Liver (tissue), 9 donors: ENCODE data around the gene SLC44A1. TPM values are rescaled to one million over a fixed set of nuclear protein-coding genes. Genes with fewer than 3 reads are reported as not detected.

ENCODE experiments used
- DNase-seq: peaks from one replicate; pipeline ENCODE4 v3.0.0-alpha.2; 2017; ENCODE audit warnings: low spot score
- H3K27ac ChIP-seq, 2 donors: one replicate each; pipeline ENCODE4 v1.7.0; 2013; ENCODE audit warnings: inconsistent platforms in 2 of 2, low read length in 2 of 2, control low read depth in 1 of 2, low read depth in 1 of 2, mild to moderate bottlenecking in 1 of 2
- H3K27me3 ChIP-seq, 4 donors: one replicate each; pipeline versions ENCODE4 v1.6.1 to v1.7.0; 2013; ENCODE audit warnings: low read length in 3 of 4, inconsistent platforms in 1 of 4, mild to moderate bottlenecking in 1 of 4, moderate library complexity in 1 of 4; ENCODE audit not compliant: control insufficient read depth in 4 of 4, insufficient read depth in 4 of 4
- H3K36me3 ChIP-seq, 4 donors: one replicate each; pipeline versions ENCODE4 v1.6.1 to v1.7.0; 2013; ENCODE audit warnings: low read length in 3 of 4, mild to moderate bottlenecking in 3 of 4, low read depth in 1 of 4, moderate library complexity in 1 of 4; ENCODE audit not compliant: control insufficient read depth in 4 of 4, insufficient read depth in 3 of 4
- H3K4me1 ChIP-seq, 4 donors: one replicate each; pipeline versions ENCODE4 v1.6.1 to v1.7.0; 2013; ENCODE audit warnings: low read length in 3 of 4, mild to moderate bottlenecking in 3 of 4, moderate library complexity in 1 of 4; ENCODE audit not compliant: control insufficient read depth in 4 of 4, insufficient read depth in 4 of 4
- H3K4me3 ChIP-seq, 3 donors: one replicate each; pipeline versions ENCODE4 v1.6.1 to v1.7.0; 2013; ENCODE audit warnings: low read length in 3 of 3, control low read depth in 1 of 3, low read depth in 1 of 3, mild to moderate bottlenecking in 1 of 3
- H3K9ac ChIP-seq, 2 donors: one replicate each; pipeline ENCODE4 v1.7.0; 2013; ENCODE audit warnings: low read length in 2 of 2, mild to moderate bottlenecking in 2 of 2, moderate library complexity in 2 of 2, control low read depth in 1 of 2, low read depth in 1 of 2
- H3K9me3 ChIP-seq, 4 donors: one replicate each; pipeline versions ENCODE4 v1.6.1 to v1.7.0; 2013; ENCODE audit warnings: low read length in 3 of 4; ENCODE audit not compliant: control insufficient read depth in 4 of 4
- EGR1 ChIP-seq, 2 donors: IDR thresholded peaks; 2 replicates each; pipeline ENCODE4 v1.6.1; 2016 to 2018; ENCODE audit warnings: antibody characterized with exemption in 2 of 2, low read depth in 2 of 2
- FOXA2 ChIP-seq: IDR thresholded peaks from 2 replicates; pipeline ENCODE4 v1.6.1; 2016; ENCODE audit warnings: antibody characterized with exemption
- HNF4A ChIP-seq, 2 donors: conservative IDR thresholded peaks; 2 replicates each; pipeline ENCODE4 v1.6.1; 2016; ENCODE audit warnings: antibody characterized with exemption in 2 of 2, mild to moderate bottlenecking in 2 of 2
- JUND ChIP-seq, 2 donors: IDR thresholded peaks; 2 replicates each; pipeline ENCODE4 v1.6.1; 2016; ENCODE audit warnings: antibody characterized with exemption in 2 of 2
- NR2F2 ChIP-seq: IDR thresholded peaks from 2 replicates; pipeline ENCODE4 v1.6.1; 2016; ENCODE audit warnings: antibody characterized with exemption
- RAD21 ChIP-seq, 2 donors: IDR thresholded peaks; 2 replicates each; pipeline ENCODE4 v1.6.1; 2016; ENCODE audit warnings: antibody characterized with exemption in 2 of 2, mild to moderate bottlenecking in 2 of 2
- REST ChIP-seq: IDR thresholded peaks from 2 replicates; pipeline ENCODE4 v1.6.1; 2016; ENCODE audit warnings: antibody characterized with exemption, mild to moderate bottlenecking
- RXRA ChIP-seq, 2 donors: IDR thresholded peaks; 2 replicates each; pipeline ENCODE4 v1.6.1; 2017 to 2018; ENCODE audit warnings: antibody characterized with exemption in 2 of 2, mild to moderate bottlenecking in 1 of 2
- YY1 ChIP-seq: IDR thresholded peaks from 2 replicates; pipeline ENCODE4 v1.6.1; 2016; ENCODE audit warnings: antibody characterized with exemption, mild to moderate bottlenecking
- WGBS: extraction: QIAGEN DNeasy Blood & Tissue Kit; methylation state at CpG from one replicate; pipeline ENCODE4 v1.1.7; 2013; 5-methylcytosine and 5-hydroxymethylcytosine counted together
- polyA plus RNA-seq, 2 donors: library from polyadenylated mRNA; stranded (reverse) in 1 of 2; unstranded in 1 of 2; fragments of 200-250 nt in 1 of 2; fragments of >200 nt in 1 of 2; fragmentation: Nextera tagmentation in 1 of 2; extraction: Ambion mirVana in 1 of 2; gene quantifications; one replicate each; pipeline versions ENCODE4 v1.2.1 to v1.2.3, GENCODE V29; 2013 to 2015
- total RNA-seq, 2 donors: library from RNA; depleted of rRNA; stranded (reverse); fragments of >200 nt; gene quantifications; one replicate each; pipeline ENCODE4 v1.2.3, GENCODE V29; 2014
- TF ChIP-seq, protein P1 (sequence below): fragments of 150-350 bp; IDR thresholded peaks from 2 replicates; pipeline ENCODE4 v1.5.1; 2017; ENCODE audit warnings: improper control_type of control experiment, low read depth, low read length; ENCODE audit not compliant: missing input control
- donor health status: healthy.
- donor health status: healthy.
- donor health status: healthy.
- donor health status: healthy.
- donor health status: healthy.

Gene SLC44A1
- total and polyA plus RNA-seq, 4 donors: 18.1 to 73.1 (median 53.1) TPM

GRCh38 chr9:105406369-105406768 is 161.9 kb downstream of the SLC44A1 start:
- TF ChIP-seq JUND (IDR thresholded peaks at IDR 0.05) (no peak), EGR1 (IDR thresholded peaks at IDR 0.05; ENCODE audit: low read depth in 2 of 2) (no peak), FOXA2 (no peak)
- TF ChIP-seq, protein P1, sequence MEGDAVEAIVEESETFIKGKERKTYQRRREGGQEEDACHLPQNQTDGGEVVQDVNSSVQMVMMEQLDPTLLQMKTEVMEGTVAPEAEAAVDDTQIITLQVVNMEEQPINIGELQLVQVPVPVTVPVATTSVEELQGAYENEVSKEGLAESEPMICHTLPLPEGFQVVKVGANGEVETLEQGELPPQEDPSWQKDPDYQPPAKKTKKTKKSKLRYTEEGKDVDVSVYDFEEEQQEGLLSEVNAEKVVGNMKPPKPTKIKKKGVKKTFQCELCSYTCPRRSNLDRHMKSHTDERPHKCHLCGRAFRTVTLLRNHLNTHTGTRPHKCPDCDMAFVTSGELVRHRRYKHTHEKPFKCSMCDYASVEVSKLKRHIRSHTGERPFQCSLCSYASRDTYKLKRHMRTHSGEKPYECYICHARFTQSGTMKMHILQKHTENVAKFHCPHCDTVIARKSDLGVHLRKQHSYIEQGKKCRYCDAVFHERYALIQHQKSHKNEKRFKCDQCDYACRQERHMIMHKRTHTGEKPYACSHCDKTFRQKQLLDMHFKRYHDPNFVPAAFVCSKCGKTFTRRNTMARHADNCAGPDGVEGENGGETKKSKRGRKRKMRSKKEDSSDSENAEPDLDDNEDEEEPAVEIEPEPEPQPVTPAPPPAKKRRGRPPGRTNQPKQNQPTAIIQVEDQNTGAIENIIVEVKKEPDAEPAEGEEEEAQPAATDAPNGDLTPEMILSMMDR: no peak
- DNase-seq: no peak
- Histone ChIP-seq H3K4me3 (no peak overlapping the region), H3K27me3 (no peaks in the 10 kb centered on the region), H3K36me3 (peaks cover 0 to 2% (median 0%) of the 10 kb centered on the region in 4 donors), H3K27ac (no peak overlapping the region), H3K9me3 (peaks cover 0 to 2% (median 0%) of the 10 kb centered on the region in 4 donors), H3K4me1 (no peaks in the 10 kb centered on the region), H3K9ac (no peak overlapping the region)
- 97% methylated on average over 6 of the region's 6 CpGs for WGBS

DNA sequence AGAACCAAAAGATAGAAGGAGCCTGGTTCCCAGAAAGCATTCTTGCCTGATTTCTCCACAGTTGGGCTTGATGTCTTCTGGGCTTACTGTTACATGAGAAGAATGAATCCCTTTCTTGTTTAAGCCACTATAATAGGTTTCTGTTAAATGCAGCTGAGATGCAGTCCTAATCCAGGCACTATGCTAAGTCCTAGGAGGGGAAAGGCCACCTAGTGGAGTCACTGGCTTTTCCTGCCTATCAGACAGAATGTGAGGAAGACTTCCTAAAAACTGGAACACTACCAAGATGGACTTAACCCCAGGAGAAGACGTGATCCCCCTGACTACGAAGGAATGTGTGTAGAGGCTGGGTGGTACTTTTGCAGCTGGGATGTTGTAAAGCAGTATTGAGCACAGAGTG is 169.1 kb downstream of the SLC44A1 start:
- TF ChIP-seq NR2F2 (no peak), RXRA (IDR thresholded peaks at IDR 0.05) (no peak), RAD21 (IDR thresholded peaks at IDR 0.05) (peak; percentile 53 to 79), HNF4A (conservative IDR thresholded peaks at IDR 0.05) (peak in 1 of 2 donors; percentile 8), REST (no peak), YY1 (no peak)
- TF ChIP-seq, protein P1: peak; percentile 18
- Histone ChIP-seq H3K27me3 (no peaks in the 10 kb centered on the region), H3K27ac (no peak overlapping the region), H3K4me1 (peaks cover 1 to 41% (median 37%) of the 10 kb centered on the region in 4 donors), H3K36me3 (no peaks in the 10 kb centered on the region), H3K9ac (no peak overlapping the region), H3K9me3 (peaks cover 0 to 2% (median 0%) of the 10 kb centered on the region in 4 donors), H3K4me3 (no peak overlapping the region)
- 23% methylated on average over 2 of the region's 2 CpGs for WGBS
- DNase-seq: no peak
